ENCODE measurements around the gene AGL.

Gene AGL

GRCh38 chr1:99849413-99849743, 783 bp upstream of the AGL start:
- CTCF ChIA-PET: interaction anchor here (0.7 kb wide), 1 partner anchor 668 kb away, joined by 3 read pairs; no protein-coding TSS in a partner anchor
- Histone ChIP-seq H3K36me3 (ENCODE audit: control insufficient read depth in 2 of 2, insufficient read depth in 1 of 2, low read length in 2 of 2) (peaks cover 0 to 12% of the 10 kb centered on the region in 2 experiments; a peak in 2 of 3 replicates), H3K9me3 (ENCODE audit: control insufficient read depth, insufficient read depth, low read depth, low read length) (no peaks in the 10 kb centered on the region), H3K4me3 (ENCODE audit: low read depth, low read length) (peak overlapping the region; percentile 81), H3K4me1 (ENCODE audit: control insufficient read depth, insufficient read depth, low read length) (peaks cover 3% of the 10 kb centered on the region), H3K27ac (ENCODE audit: extremely low read depth, low read depth, low read length) (peak overlapping the region; percentile 66; the same call in 1 of the 2 replicates)
- TF ChIP-seq ZNF133 (tag by site-specific recombination; IDR thresholded peaks at IDR 0.05) (no peak), ZNF521 (tag by site-specific recombination; IDR thresholded peaks at IDR 0.05) (no peak), ZNF350 (tag by site-specific recombination; IDR thresholded peaks at IDR 0.05) (no peak), ZNF148 (tag by site-specific recombination; IDR thresholded peaks at IDR 0.05; ENCODE audit: borderline replicate concordance) (no peak), ZSCAN5A (tag by site-specific recombination; IDR thresholded peaks at IDR 0.05) (no peak), YY2 (tag by site-specific recombination; IDR thresholded peaks at IDR 0.05) (no peak), ZNF843 (tag by site-specific recombination; IDR thresholded peaks at IDR 0.05) (no peak), ZNF174 (tag by site-specific recombination; IDR thresholded peaks at IDR 0.05) (no peak), SCRT1 (tag by site-specific recombination; IDR thresholded peaks at IDR 0.05; ENCODE audit: borderline replicate concordance) (no peak), SP3 (tag by site-specific recombination; IDR thresholded peaks at IDR 0.05) (no peak), KLF7 (tag by site-specific recombination; IDR thresholded peaks at IDR 0.05; ENCODE audit: borderline replicate concordance) (no peak), ZNF37A (tag by site-specific recombination; IDR thresholded peaks at IDR 0.05) (no peak), ZNF548 (tag by site-specific recombination; IDR thresholded peaks at IDR 0.05) (no peak), ZNF16 (tag by site-specific recombination; IDR thresholded peaks at IDR 0.05; ENCODE audit: low read depth) (no peak), ZNF629 (tag by site-specific recombination; IDR thresholded peaks at IDR 0.05) (no peak)
- POLR2A ChIA-PET: interaction anchor here (1.0 to 2.6 kb wide), 3 partner anchors 121 to 417 kb away, joined by 3 to 10 read pairs (median 3); partner anchors contain the start of genes DBT, RTCA and SLC35A3

GRCh38 chr1:99850459-99851291, 514 bp downstream of the AGL start:
- Histone ChIP-seq H3K4me3 (ENCODE audit: low read depth, low read length) (peak overlapping the region; percentile 81), H3K4me1 (ENCODE audit: control insufficient read depth, insufficient read depth, low read length) (peaks cover 3% of the 10 kb centered on the region), H3K9me3 (ENCODE audit: control insufficient read depth, insufficient read depth, low read depth, low read length) (no peaks in the 10 kb centered on the region), H3K36me3 (ENCODE audit: control insufficient read depth in 2 of 2, insufficient read depth in 1 of 2, low read length in 2 of 2) (peaks cover 0 to 18% of the 10 kb centered on the region in 2 experiments; a peak in 2 of 3 replicates), H3K27ac (ENCODE audit: extremely low read depth, low read depth, low read length) (peak overlapping the region; percentile 66)
- POLR2A ChIA-PET: interaction anchor here (0.6 to 2.6 kb wide), 5 partner anchors 23 to 416 kb away, joined by 3 to 10 read pairs (median 3); partner anchors contain the start of genes RTCA and SLC35A3
- CTCF ChIA-PET: no interaction called here
- TF ChIP-seq SCRT1 (tag by site-specific recombination; IDR thresholded peaks at IDR 0.05; ENCODE audit: borderline replicate concordance): peak; percentile 80
- no peak for TF ChIP-seq ZNF658 (tag by site-specific recombination; IDR thresholded peaks at IDR 0.05)
- TF ChIP-seq ZNF433 (tag by site-specific recombination; IDR thresholded peaks at IDR 0.05; ENCODE audit: low read depth): no peak
- TF ChIP-seq, protein P1, sequence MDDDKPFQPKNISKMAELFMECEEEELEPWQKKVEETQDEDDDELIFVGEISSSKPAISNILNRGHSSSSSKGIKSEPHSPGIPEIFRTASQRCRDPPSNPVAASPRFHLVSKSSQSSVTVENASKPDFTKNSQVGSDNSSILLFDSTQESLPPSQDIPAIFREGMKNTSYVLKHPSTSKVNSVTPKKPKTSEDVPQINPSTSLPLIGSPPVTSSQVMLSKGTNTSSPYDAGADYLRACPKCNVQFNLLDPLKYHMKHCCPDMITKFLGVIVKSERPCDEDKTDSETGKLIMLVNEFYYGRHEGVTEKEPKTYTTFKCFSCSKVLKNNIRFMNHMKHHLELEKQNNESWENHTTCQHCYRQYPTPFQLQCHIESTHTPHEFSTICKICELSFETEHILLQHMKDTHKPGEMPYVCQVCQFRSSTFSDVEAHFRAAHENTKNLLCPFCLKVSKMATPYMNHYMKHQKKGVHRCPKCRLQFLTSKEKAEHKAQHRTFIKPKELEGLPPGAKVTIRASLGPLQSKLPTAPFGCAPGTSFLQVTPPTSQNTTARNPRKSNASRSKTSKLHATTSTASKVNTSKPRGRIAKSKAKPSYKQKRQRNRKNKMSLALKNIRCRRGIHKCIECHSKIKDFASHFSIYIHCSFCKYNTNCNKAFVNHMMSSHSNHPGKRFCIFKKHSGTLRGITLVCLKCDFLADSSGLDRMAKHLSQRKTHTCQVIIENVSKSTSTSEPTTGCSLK (tag by site-specific recombination; IDR thresholded peaks at IDR 0.05): no peak
- no peak for TF ChIP-seq ZNF529 (tag by site-specific recombination; IDR thresholded peaks at IDR 0.05; ENCODE audit: insufficient replicate concordance)
- TF ChIP-seq, protein P2, sequence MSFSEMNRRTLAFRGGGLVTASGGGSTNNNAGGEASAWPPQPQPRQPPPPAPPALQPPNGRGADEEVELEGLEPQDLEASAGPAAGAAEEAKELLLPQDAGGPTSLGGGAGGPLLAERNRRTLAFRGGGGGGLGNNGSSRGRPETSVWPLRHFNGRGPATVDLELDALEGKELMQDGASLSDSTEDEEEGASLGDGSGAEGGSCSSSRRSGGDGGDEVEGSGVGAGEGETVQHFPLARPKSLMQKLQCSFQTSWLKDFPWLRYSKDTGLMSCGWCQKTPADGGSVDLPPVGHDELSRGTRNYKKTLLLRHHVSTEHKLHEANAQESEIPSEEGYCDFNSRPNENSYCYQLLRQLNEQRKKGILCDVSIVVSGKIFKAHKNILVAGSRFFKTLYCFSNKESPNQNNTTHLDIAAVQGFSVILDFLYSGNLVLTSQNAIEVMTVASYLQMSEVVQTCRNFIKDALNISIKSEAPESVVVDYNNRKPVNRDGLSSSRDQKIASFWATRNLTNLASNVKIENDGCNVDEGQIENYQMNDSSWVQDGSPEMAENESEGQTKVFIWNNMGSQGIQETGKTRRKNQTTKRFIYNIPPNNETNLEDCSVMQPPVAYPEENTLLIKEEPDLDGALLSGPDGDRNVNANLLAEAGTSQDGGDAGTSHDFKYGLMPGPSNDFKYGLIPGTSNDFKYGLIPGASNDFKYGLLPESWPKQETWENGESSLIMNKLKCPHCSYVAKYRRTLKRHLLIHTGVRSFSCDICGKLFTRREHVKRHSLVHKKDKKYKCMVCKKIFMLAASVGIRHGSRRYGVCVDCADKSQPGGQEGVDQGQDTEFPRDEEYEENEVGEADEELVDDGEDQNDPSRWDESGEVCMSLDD (tag by site-specific recombination; IDR thresholded peaks at IDR 0.05): no peak
- TF ChIP-seq KLF1 (tag by site-specific recombination; IDR thresholded peaks at IDR 0.05): no peak
- TF ChIP-seq SCRT2 (tag by site-specific recombination; IDR thresholded peaks at IDR 0.05): peak; percentile 90
- TF ChIP-seq ZBTB7A (tag by site-specific recombination; IDR thresholded peaks at IDR 0.05; ENCODE audit: low read depth): no peak
- no peak for TF ChIP-seq ZNF510 (tag by site-specific recombination; IDR thresholded peaks at IDR 0.05; ENCODE audit: insufficient replicate concordance)
- no peak for TF ChIP-seq ZNF114 (tag by site-specific recombination; IDR thresholded peaks at IDR 0.05)
- no peak for TF ChIP-seq ZNF121 (tag by site-specific recombination; IDR thresholded peaks at IDR 0.05)
